GM18868 (cell line): ENCODE data around the gene GCNT4.
"Not testable (repeated sequence)": the region's sequence is repeated elsewhere in the genome, so short reads cannot be mapped to it uniquely, and the experiment has no call there.

Experiments
- ATAC-seq: cut with Tn5 transposase; IDR thresholded peaks from one replicate; pipeline ENCODE4 v1.9.1; 2021; ENCODE audit warnings: mild to moderate bottlenecking, moderate library complexity; ENCODE audit not compliant: unreplicated experiment

GCNT4 gene

GRCh38 chr5:75052192-75053053 is at the start of gene GCNT4:
GCNT4 (minus strand) TSS chr5:75052558; CDS start chr5:75030037, 22,521 bp downstream.
- ATAC-seq: no peak

- ATAC-seq: not testable (repeated sequence)
Measured at GRCh38 chr5:75095956-75096355, 43.6 kb upstream of the GCNT4 start.

- no peak for ATAC-seq
Measured at GRCh38 chr5:75091597-75091996, 39.2 kb upstream of the GCNT4 start.

- ATAC-seq: no peak
Measured at GRCh38 chr5:75089662-75090061, 37.3 kb upstream of the GCNT4 start.

- ATAC-seq: no peak
Measured at GRCh38 chr5:75089137-75089536, 36.8 kb upstream of the GCNT4 start.

- ATAC-seq: no peak
Measured at GRCh38 chr5:75088648-75089047, 36.3 kb upstream of the GCNT4 start.

GRCh38 chr5:75081510-75081909 is 29.2 kb upstream of the GCNT4 start:
- no peak for ATAC-seq

- not testable (repeated sequence) for ATAC-seq
Measured at GRCh38 chr5:75079346-75079745, 27.0 kb upstream of the GCNT4 start.

- no peak for ATAC-seq
Measured at GRCh38 chr5:75078027-75078426, 25.7 kb upstream of the GCNT4 start.

- ATAC-seq: no peak
Measured at GRCh38 chr5:75072061-75072460, 19.7 kb upstream of the GCNT4 start.

GRCh38 chr5:75071100-75071499 is 18.7 kb upstream of the GCNT4 start:
- ATAC-seq: no peak

- ATAC-seq: no peak
Measured at GRCh38 chr5:75067434-75067833, 15.1 kb upstream of the GCNT4 start.

- no peak for ATAC-seq
Measured at GRCh38 chr5:75062925-75063531, 10.7 kb upstream of the GCNT4 start.

- ATAC-seq: no peak
Measured at GRCh38 chr5:75059912-75060545, 7.7 kb upstream of the GCNT4 start.

- no peak for ATAC-seq
Measured at GRCh38 chr5:75058986-75059535, 6.7 kb upstream of the GCNT4 start.

GRCh38 chr5:75057561-75057960 is 5.2 kb upstream of the GCNT4 start:
- ATAC-seq: no peak

- ATAC-seq: no peak
Measured at GRCh38 chr5:75055727-75056144, 3.4 kb upstream of the GCNT4 start.

GRCh38 chr5:75054134-75054930 is 2.0 kb upstream of the GCNT4 start:
- ATAC-seq: no peak

- ATAC-seq: no peak
Measured at GRCh38 chr5:75053304-75054133, 1.2 kb upstream of the GCNT4 start.

GRCh38 chr5:75053054-75053303 is 621 bp upstream of the GCNT4 start:
- no peak for ATAC-seq
